T-helper 1 cell (primary cell): Measurements from ENCODE around the gene MYO10.
A peak's percentile ranks its signal among the peaks of the same experiment; 100 is the strongest.
"Not testable (repeated sequence)": the region's sequence is repeated elsewhere in the genome, so short reads cannot be mapped to it uniquely, and the experiment has no call there.

Source experiments
- DNase-seq, 5 donors: peaks; one replicate each; pipeline ENCODE4 v3.0.0-alpha.2; 2012 to 2020

The MYO10 gene

DNA sequence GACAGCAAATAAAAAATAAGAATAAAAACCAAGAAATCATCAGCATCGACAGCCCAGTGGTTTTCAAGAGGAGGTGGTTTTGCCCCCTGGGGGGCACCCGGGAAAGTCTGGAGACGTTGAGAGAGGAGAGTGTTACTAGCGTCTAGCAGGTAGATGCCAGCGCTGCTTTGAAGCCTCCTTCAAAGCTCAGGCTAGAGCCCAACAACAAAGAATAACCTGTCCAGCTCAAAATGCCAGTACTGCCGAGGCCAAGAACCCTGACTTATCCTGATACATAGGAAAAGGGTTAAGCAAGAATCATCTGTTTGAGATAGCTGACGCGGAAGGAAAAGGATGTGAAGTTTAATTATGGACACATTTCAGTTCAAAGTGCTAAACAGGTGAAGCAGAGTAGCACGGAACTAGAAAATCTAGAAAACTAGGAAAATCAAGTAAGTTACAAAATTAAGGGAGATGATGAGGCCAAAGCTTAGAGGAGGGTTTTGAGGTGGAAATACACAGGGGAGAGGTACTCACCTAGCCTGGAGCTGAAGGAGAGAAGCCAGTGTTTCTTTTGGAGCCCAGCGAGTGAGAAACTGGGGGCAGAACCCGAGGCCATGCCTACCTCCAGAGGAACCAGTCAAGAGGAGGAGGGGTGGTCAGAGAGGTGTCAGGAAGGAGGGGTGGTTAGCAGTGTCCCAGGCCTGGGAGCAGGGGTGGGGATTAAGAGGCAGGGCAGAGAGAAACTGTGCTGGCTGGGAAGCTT lies 198.3 kb downstream of the MYO10 start:
- DNase-seq, result no peak

DNA sequence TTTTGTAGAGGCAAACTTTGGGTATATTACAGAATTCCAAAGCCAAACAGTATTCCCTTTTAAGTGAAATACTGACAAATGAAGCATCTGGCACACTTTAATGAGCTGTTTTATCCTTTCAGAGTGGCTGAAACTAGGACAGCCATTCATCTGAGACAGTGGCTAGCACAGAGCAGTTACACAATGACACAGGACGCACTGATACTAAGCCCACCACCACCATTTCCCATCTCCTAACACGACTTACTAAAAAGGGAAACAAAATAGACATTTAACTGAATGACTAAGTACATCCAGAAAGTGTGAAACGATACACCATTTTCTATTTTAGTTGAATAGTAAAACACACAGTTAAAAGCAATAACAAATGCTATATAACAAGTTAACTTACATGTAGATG lies 198.9 kb downstream of the MYO10 start:
- DNase-seq, result no peak

DNA sequence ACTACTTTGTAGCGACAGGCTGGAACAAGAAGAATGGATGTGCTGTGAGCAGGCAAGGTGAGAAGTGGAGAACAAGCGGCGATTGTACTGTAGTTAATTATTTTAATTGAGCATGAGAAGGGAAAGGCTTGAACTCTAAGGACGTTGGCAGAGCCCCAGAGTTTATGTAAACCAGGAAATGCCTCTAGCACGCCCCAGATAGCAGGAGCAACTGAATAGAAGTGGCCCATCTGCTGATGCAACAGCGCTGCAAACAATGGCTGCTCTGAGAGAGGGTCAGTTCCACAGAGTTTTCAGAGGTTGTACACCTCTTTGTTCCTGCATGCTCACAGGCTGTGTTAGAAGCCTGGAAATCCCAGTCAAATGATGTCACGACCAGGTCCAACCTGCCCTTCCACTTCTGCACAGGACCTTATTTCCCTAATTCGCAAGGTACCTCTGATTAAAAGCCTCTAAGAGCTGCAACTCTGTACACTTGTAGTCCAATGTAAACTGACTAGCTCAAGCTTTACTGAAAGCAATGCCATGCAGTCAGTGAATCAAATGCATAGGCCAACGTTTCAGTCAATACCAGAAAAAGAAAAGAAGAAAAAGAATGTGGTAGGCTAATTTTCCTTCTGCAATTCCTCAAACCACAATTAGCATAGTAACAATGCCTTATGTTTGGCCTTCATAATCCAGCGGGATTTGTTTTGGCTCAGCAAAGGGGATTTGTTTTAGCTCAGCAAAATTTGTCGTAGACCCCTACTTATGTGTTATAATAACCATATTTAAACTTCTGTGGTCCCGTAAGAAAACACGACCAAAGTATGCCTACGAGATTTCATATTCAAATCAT lies 199.7 kb downstream of the MYO10 start:
- no peak for DNase-seq

GRCh38 chr5:16735101-16736060 lies 200.7 kb downstream of the MYO10 start:
- DNase-seq, result no peak

- no peak for DNase-seq
Observed at GRCh38 chr5:16733331-16734006, 202.6 kb downstream of the MYO10 start.

- DNase-seq, result no peak
Observed at GRCh38 chr5:16732356-16732755, 203.7 kb downstream of the MYO10 start.

- no peak for DNase-seq
Observed at GRCh38 chr5:16727755-16728325, 208.2 kb downstream of the MYO10 start.

- peak in 1 of 5 donors; percentile 56 for DNase-seq
Observed at GRCh38 chr5:16726538-16726946, 209.5 kb downstream of the MYO10 start.

DNA sequence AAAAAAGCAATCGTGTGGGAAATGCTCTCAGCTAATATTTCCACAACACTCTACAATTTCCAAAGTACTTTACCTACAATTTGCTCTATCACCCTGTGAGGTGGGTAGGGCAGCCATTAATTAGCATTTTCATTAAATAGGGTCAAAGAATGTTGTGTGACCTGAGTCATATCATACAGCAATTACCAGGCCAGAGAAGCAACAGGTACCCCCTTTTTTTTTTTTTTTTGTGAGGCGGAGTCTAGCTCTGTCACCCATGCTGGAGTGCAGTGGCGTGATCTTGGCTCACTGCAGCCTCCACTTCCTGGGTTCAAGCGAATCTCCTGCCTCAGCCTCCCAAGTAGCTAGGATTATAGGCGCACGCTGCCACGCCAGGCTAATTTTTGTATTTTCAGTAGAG lies 210.5 kb downstream of the MYO10 start:
- DNase-seq, result no peak

- DNase-seq, result no peak
Observed at GRCh38 chr5:16723821-16724220, 212.3 kb downstream of the MYO10 start.

DNA sequence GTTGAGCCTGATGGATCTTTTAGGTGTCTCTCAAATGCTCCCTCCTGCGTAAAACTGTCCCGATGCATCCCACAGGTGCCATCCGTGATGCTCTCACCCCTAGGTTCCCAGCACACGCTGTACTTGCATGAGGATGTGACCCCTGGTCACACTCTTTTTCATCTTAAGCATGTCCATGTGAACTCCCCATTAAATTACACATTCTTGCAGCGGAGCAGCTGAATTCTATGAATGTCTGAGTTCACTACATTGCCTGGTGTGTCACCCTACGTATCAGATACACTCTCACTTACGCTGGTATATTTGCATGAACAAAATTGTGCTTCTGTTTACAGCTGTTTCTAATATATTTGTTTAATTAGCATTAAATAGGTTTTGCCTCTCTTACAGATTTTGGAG lies 214.0 kb downstream of the MYO10 start:
- no peak for DNase-seq

DNA sequence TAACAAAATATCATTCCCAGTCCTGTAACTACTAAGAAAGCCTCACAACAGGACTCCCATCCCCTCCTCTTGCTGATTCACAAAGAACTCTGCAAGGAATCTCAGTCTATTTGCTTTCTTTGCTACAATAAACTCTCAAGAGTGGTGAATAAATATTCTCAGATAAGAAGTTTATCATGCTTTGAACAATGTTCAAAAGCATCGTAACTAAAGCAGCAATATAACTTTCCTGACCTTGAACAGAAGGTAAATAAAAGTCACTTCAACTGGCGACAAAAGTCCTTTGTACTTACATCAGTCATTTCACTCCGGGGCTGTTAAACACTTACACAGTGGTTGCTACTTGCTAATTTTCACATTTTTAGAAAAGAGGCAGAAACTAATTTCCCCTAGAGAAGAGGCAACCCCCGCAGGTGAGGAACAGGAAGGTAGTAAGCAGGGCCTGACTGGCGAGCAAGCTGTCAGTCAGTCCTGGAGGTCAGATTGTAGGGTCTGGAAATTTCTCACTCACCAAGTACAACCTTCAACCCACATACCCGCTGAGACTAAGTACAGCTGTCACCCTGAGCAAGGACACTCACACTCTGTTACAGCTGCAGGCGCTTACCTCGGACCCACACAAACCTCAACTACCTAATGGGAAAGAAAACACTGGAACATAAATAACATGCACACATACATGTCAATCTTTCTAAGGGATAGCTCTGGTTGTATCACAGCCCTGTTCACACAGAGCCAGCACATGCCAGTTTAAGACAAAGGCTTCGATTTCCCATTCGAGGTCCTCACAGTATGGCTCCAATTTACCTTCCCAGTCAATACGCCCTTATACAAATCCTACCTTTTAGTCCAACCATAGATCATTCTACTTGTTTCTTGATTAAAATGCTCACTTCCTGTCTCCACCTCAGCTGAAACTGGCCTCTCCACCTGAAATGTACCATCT lies 214.7 kb downstream of the MYO10 start:
- no peak for DNase-seq

- not testable (repeated sequence) for DNase-seq
Observed at GRCh38 chr5:16718036-16718435, 218.1 kb downstream of the MYO10 start.

DNA sequence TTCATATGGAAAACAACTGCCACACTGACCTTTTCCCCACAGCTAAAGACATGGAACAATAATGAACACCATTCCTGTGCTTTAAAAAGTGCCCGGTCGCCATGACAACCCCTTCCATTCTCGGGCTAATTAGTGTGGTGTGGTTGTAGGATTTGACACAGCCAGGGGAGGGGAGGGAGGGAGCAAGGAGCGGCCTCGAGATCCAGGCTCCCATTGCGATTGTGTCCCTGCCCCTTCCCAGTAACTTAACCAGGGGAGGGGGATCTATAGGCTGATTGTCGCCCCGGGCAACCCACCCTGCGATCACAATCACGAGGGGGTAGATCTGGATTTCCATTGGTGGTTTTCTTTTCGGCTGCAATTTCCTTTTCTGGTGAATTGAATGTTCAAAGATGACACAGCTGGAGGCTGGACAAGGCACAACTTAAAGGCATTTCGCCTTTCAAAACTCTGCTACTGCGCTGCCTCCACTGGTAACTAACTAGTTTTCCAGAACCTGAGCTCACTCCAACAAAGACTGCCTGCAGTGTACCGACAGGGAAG lies 222.6 kb downstream of the MYO10 start:
- DNase-seq, result no peak

DNA sequence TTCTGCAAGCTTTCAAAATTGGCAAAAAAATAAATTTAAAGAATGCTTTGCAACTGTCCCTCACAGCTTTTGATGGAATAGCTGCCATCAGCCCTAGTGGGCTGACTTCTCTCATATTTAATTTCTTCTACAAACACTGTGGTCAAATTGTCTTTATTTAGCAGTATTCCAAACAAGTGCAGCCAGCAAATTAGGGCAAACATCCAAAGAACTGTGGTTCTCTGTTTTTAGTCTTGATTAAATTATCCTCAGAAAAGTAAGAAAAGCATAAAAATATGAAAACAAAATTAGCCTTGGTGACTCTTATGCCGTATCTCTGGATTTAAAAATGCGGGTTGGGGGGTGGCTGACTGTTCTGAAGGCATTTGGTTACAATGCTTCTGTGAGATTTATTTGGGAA lies 223.5 kb downstream of the MYO10 start:
- no peak for DNase-seq

GRCh38 chr5:16712178-16712577 lies 223.9 kb downstream of the MYO10 start:
- no peak for DNase-seq

GRCh38 chr5:16709691-16710433 lies 226.2 kb downstream of the MYO10 start:
- no peak for DNase-seq

DNA sequence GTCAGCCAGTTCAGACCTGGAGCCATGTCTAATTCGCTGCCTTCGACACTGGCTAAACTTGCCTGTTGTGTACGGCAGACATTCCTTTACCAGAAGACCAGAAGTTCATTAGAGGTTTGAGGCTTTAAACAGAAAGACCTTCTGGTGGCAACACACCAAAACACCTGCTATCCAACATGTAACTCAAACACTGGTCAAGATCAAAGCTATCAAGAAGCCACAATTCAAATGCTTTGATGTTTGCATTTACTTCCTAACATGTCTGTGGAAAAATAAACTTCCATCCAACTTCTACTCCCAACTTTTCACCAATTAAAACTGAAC lies 228.3 kb downstream of the MYO10 start:
- no peak for DNase-seq

DNA sequence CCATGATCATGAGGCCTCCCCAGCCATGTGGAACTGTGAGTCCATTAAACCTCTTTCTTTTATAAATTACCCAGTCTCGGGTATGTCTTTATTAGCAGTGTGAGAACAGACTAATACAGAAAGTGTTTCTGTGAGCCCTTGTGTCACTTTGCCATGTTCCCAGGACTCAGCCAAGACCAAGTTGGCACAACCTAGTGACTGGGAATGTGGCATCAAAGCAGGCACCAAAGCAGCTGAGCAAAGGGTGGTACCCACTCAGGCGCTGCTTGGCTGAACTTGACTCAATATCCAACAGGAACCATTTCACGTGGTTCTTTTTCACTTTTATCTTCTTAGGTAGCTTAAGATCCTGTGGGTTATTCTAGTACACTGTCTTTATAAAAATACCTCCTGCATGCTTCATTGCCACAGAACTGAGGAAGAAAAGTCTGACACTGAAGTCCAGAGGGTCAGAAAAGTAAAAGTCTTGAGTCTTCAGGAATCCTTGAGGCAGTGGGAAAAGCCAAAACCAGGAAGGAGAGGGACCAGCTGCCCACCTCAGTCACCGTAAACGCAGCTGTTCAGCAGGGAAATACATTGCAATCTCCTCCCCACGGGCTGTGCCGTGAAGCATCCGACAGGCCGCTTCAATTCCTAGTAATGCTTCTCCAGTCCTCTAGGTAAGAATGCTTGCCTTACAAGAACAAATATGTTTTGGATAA lies 228.8 kb downstream of the MYO10 start:
- no peak for DNase-seq
